K562 (cell line): ENCODE results near the gene SLC6A8. TPM values are rescaled to one million over a fixed set of nuclear protein-coding genes. Genes with fewer than 3 reads are reported as not detected.
A peak's percentile ranks its signal among the peaks of the same experiment; 100 is the strongest.

Source experiments
- BCOR ChIP-seq: fragments of 450-650 bp; IDR thresholded peaks from 2 replicates; pipeline ENCODE4 v1.6.1; 2016
- CBFB ChIP-seq: sonication (generic); formaldehyde crosslinking; IDR thresholded peaks from 2 replicates; pipeline ENCODE4 v1.4.0; 2020; ENCODE audit warnings: mild to moderate bottlenecking, missing genetic modification reagents
- DMBX1 ChIP-seq: fragments of 250-450 bp; sonication (Bioruptor Pico); IDR thresholded peaks from 2 replicates; pipeline ENCODE4 v1.8.0; 2022; ENCODE audit warnings: inconsistent platforms, mild to moderate bottlenecking, moderate library complexity, borderline replicate concordance
- E2F6 ChIP-seq, 2 experiments: IDR thresholded peaks; 2 replicates each; pipeline ENCODE4 v1.6.1; 2011; ENCODE audit warnings: borderline replicate concordance in 1 of 2, control low read depth in 1 of 2, low read depth in 1 of 2, low read length in 1 of 2, mild to moderate bottlenecking in 1 of 2, mixed read lengths in 1 of 2, moderate library complexity in 1 of 2; ENCODE audit not compliant: insufficient read depth in 1 of 2, insufficient read length in 1 of 2, poor library complexity in 1 of 2, severe bottlenecking in 1 of 2; ENCODE audit errors: extremely low read depth in 1 of 2
- ELF4 ChIP-seq: fragments of 450-650 bp; formaldehyde crosslinking; IDR thresholded peaks from 2 replicates; pipeline ENCODE4 v1.4.0; 2022; ENCODE audit warnings: missing genetic modification characterization
- GTF2E2 ChIP-seq: fragments of 200-800 bp; sonication (Bioruptor generic); IDR thresholded peaks from 2 replicates; pipeline ENCODE4 v1.6.1; 2016; ENCODE audit warnings: missing genetic modification characterization, missing compliant biosample characterization
- HOMEZ ChIP-seq: fragments of 250-450 bp; sonication (Bioruptor Pico); IDR thresholded peaks from 2 replicates; pipeline ENCODE4 v1.4.0; 2020; ENCODE audit warnings: mild to moderate bottlenecking, moderate library complexity
- MXI1 ChIP-seq: IDR thresholded peaks from 2 replicates; pipeline ENCODE4 v1.6.1; 2011; ENCODE audit warnings: low read depth, mild to moderate bottlenecking, improper control_type of control experiment, low read length
- NKRF ChIP-seq: fragments of 450-650 bp; IDR thresholded peaks from 2 replicates; pipeline ENCODE4 v1.6.1; 2016; ENCODE audit warnings: borderline replicate concordance
- NUFIP1 ChIP-seq: fragments of 450-650 bp; IDR thresholded peaks from 2 replicates; pipeline ENCODE4 v1.6.1; 2018; ENCODE audit not compliant: partially characterized antibody
- RB1 ChIP-seq: fragments of 450-650 bp; IDR thresholded peaks from 2 replicates; pipeline ENCODE4 v1.6.1; 2017; ENCODE audit warnings: low read depth, mild to moderate bottlenecking
- RUNX1 ChIP-seq: sonication (generic); IDR thresholded peaks from 2 replicates; pipeline ENCODE4 v1.6.1; 2016; ENCODE audit warnings: antibody characterized with exemption, low read depth
- SMAD3 ChIP-seq: fragments of 450-650 bp; formaldehyde crosslinking; conservative IDR thresholded peaks from 2 replicates; pipeline ENCODE4 v1.4.0; 2020; ENCODE audit warnings: mild to moderate bottlenecking
- TAF15 ChIP-seq: fragments of 200-400 bp; formaldehyde crosslinking; IDR thresholded peaks from 2 replicates; pipeline ENCODE4 v1.6.1; 2017; ENCODE audit warnings: mild to moderate bottlenecking, low read depth, low read length, moderate library complexity
- VEZF1 ChIP-seq: fragments of 200-800 bp; sonication (Bioruptor generic); IDR thresholded peaks from 2 replicates; pipeline ENCODE4 v1.6.1; 2017; ENCODE audit warnings: missing genetic modification characterization, missing compliant biosample characterization
- XRCC3 ChIP-seq: fragments of 450-650 bp; IDR thresholded peaks from 2 replicates; pipeline ENCODE4 v1.6.1; 2017; ENCODE audit warnings: mild to moderate bottlenecking, moderate library complexity
- ZBED1 ChIP-seq: IDR thresholded peaks from 2 replicates; pipeline ENCODE4 v1.6.1; 2014
- ZBTB33 ChIP-seq: sonication (generic); formaldehyde crosslinking; IDR thresholded peaks from 2 replicates; pipeline ENCODE4 v1.8.1; 2023; ENCODE audit warnings: mild to moderate bottlenecking, missing genetic modification reagents
- ZNF347 ChIP-seq: fragments of 450-650 bp; formaldehyde crosslinking; IDR thresholded peaks from 2 replicates; pipeline ENCODE4 v1.4.0; 2020; ENCODE audit warnings: low read depth, mild to moderate bottlenecking, moderate library complexity
- ZSCAN29 ChIP-seq: fragments of 450-650 bp; IDR thresholded peaks from 2 replicates; pipeline ENCODE4 v1.6.1; 2017
- polyA plus RNA-seq, 8 experiments: library from polyadenylated mRNA; depleted of rRNA in 4 of 8; stranded (reverse) in 5 of 8; unstranded in 3 of 8; fragments of >200 nt; fragmentation: Nextera tagmentation in 2 of 8; fragmentation: Illumina TruSeq in 1 of 8; extraction: Ambion mirVana in 2 of 8; extraction: Trizol in 1 of 8; gene quantifications; 2 replicates each; pipeline versions ENCODE4 v1.2.1 to v1.2.3, GENCODE V29; 2011 to 2014; ENCODE audit warnings: inconsistent platforms in 1 of 8, missing spikeins in 1 of 8
- total RNA-seq, 7 experiments: library from RNA; depleted of rRNA in 6 of 7; stranded (reverse); fragments of >200 nt in 6 of 7; fragmentation: Illumina TruSeq in 2 of 7; extraction: Trizol in 2 of 7; gene quantifications; 2 replicates each; pipeline versions ENCODE4 v1.2.1 to v1.2.3, GENCODE V29; 2011 to 2021; ENCODE audit warnings: low replicate concordance in 1 of 7

SLC6A8 gene
- total and polyA plus RNA-seq, 9 of the 15 experiments (the other 6 are each of a cell fraction or from before 2014, with no cell fraction given) = 0.68 to 144 (median 34.3) TPM

GRCh38 chrX:153643431-153644351 is 44.0 kb upstream of the SLC6A8 start (continued):
- TF ChIP-seq VEZF1 (CRISPR knock-in tag) (peak; percentile 72), TAF15 (no peak), NKRF (no peak), CBFB (CRISPR knock-in tag) (no peak), E2F6 (IDR thresholded peaks at IDR 0.05; ENCODE audit: borderline replicate concordance in 1 of 2, extremely low read depth in 1 of 2, insufficient read depth in 1 of 2, insufficient read length in 1 of 2, low read depth in 1 of 2, low read length in 1 of 2, poor library complexity in 1 of 2, severe bottlenecking in 1 of 2) (peak; percentile 83 to 98), NUFIP1 (no peak), ELF4 (no peak), BCOR (no peak), ZNF347 (no peak), RUNX1 (no peak), MXI1 (no peak), GTF2E2 (tag) (no peak), ZBED1 (no peak), SMAD3 (CRISPR knock-in tag) (no peak), DMBX1 (CRISPR knock-in tag) (no peak), ZBTB33 (no peak), RB1 (peak; percentile 38; the same call in 1 of the 2 replicates), XRCC3 (no peak), ZSCAN29 (no peak), HOMEZ (no peak)
